HepG2 (cell line): ENCODE data around the gene POLR2H.

ENCODE experiments used
- CTCF ChIP-seq: sonication (generic); formaldehyde crosslinking; IDR thresholded peaks from 2 replicates; pipeline ENCODE4 v1.5.0; 2020; ENCODE audit warnings: mild to moderate bottlenecking, missing genetic modification reagents, moderate library complexity
- EP300 ChIP-seq, 3 experiments: sonication (generic) in 1 of 3; formaldehyde crosslinking in 1 of 3; IDR thresholded peaks; 2 replicates each; pipeline versions ENCODE4 v1.5.1 to v1.6.1; 2011 to 2020; ENCODE audit warnings: low read depth in 2 of 3, low read length in 2 of 3, borderline replicate concordance in 1 of 3, improper control_type of control experiment in 1 of 3, mild to moderate bottlenecking in 1 of 3, missing genetic modification reagents in 1 of 3, moderate library complexity in 1 of 3
- ESRRA ChIP-seq: sonication (generic); formaldehyde crosslinking; IDR thresholded peaks from 2 replicates; pipeline ENCODE4 v1.5.1; 2020; ENCODE audit warnings: mild to moderate bottlenecking, low read depth, missing genetic modification reagents
- KDM4B ChIP-seq: sonication (generic); formaldehyde crosslinking; IDR thresholded peaks from 2 replicates; pipeline ENCODE4 v1.4.0; 2020; ENCODE audit warnings: missing genetic modification reagents
- MEIS1 ChIP-seq: sonication (generic); formaldehyde crosslinking; IDR thresholded peaks from 2 replicates; pipeline ENCODE4 v1.9.0; 2021; ENCODE audit warnings: mild to moderate bottlenecking, missing genetic modification reagents, moderate library complexity, borderline replicate concordance
- MEIS2 ChIP-seq: sonication (generic); formaldehyde crosslinking; IDR thresholded peaks from 2 replicates; pipeline ENCODE4 v1.9.0; 2021; ENCODE audit warnings: mild to moderate bottlenecking, missing genetic modification reagents
- REST ChIP-seq, 2 experiments: IDR thresholded peaks; 2 replicates each; pipeline ENCODE4 v1.6.1; 2011 to 2012; ENCODE audit warnings: low read length in 2 of 2, borderline replicate concordance in 1 of 2, low read depth in 1 of 2, mild to moderate bottlenecking in 1 of 2, moderate library complexity in 1 of 2
- SMAD3 ChIP-seq: sonication (generic); formaldehyde crosslinking; IDR thresholded peaks from 2 replicates; pipeline ENCODE4 v1.4.0; 2020; ENCODE audit warnings: missing genetic modification reagents
- ZFX ChIP-seq: sonication (generic); formaldehyde crosslinking; IDR thresholded peaks from 2 replicates; pipeline ENCODE4 v1.4.0; 2020; ENCODE audit warnings: mild to moderate bottlenecking, low read depth, missing genetic modification reagents, moderate library complexity
- ZNF766 ChIP-seq: sonication (generic); formaldehyde crosslinking; IDR thresholded peaks from 2 replicates; pipeline ENCODE4 v1.5.0; 2020; ENCODE audit warnings: missing genetic modification reagents, borderline replicate concordance
- TF ChIP-seq, protein P1 (sequence below): sonication (generic); formaldehyde crosslinking; IDR thresholded peaks from 2 replicates; pipeline ENCODE4 v1.8.0; 2022; ENCODE audit warnings: mild to moderate bottlenecking, missing genetic modification reagents; ENCODE audit not compliant: insufficient replicate concordance
- TF ChIP-seq, protein P2 (sequence below): sonication (generic); formaldehyde crosslinking; IDR thresholded peaks from 2 replicates; pipeline ENCODE4 v1.5.0; 2020; ENCODE audit warnings: missing genetic modification reagents

- TF ChIP-seq ESRRA (CRISPR knock-in tag) = no peak
- TF ChIP-seq, protein P1, sequence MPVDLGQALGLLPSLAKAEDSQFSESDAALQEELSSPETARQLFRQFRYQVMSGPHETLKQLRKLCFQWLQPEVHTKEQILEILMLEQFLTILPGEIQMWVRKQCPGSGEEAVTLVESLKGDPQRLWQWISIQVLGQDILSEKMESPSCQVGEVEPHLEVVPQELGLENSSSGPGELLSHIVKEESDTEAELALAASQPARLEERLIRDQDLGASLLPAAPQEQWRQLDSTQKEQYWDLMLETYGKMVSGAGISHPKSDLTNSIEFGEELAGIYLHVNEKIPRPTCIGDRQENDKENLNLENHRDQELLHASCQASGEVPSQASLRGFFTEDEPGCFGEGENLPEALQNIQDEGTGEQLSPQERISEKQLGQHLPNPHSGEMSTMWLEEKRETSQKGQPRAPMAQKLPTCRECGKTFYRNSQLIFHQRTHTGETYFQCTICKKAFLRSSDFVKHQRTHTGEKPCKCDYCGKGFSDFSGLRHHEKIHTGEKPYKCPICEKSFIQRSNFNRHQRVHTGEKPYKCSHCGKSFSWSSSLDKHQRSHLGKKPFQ (CRISPR knock-in tag) = no peak
- TF ChIP-seq ZNF766 = no peak
- TF ChIP-seq, protein P2, sequence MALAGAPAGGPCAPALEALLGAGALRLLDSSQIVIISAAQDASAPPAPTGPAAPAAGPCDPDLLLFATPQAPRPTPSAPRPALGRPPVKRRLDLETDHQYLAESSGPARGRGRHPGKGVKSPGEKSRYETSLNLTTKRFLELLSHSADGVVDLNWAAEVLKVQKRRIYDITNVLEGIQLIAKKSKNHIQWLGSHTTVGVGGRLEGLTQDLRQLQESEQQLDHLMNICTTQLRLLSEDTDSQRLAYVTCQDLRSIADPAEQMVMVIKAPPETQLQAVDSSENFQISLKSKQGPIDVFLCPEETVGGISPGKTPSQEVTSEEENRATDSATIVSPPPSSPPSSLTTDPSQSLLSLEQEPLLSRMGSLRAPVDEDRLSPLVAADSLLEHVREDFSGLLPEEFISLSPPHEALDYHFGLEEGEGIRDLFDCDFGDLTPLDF (CRISPR knock-in tag) = no peak
- TF ChIP-seq ZFX (CRISPR knock-in tag) = no peak
- no peak for TF ChIP-seq KDM4B (CRISPR knock-in tag)
- no peak for TF ChIP-seq REST (IDR thresholded peaks at IDR 0.05; ENCODE audit: borderline replicate concordance in 1 of 2, low read depth in 1 of 2, low read length in 2 of 2)
- no peak for TF ChIP-seq MEIS2 (CRISPR knock-in tag)
- no peak for TF ChIP-seq SMAD3
- TF ChIP-seq CTCF (CRISPR knock-in tag) = no peak
- no peak for TF ChIP-seq EP300 (IDR thresholded peaks at IDR 0.05; ENCODE audit: low read depth in 2 of 2, low read length in 2 of 2)
- no peak for TF ChIP-seq EP300 (CRISPR knock-in tag; IDR thresholded peaks at IDR 0.05; ENCODE audit: borderline replicate concordance)
- no peak for TF ChIP-seq MEIS1 (CRISPR knock-in tag)
Observed at GRCh38 chr3:184321666-184322065, 39.8 kb upstream of the POLR2H start.
